Parathyroid adenoma (tissue), 2 donors: ENCODE results near the gene FBXO9.
"Not testable (repeated sequence)": the region's sequence is repeated elsewhere in the genome, so short reads cannot be mapped to it uniquely, and the experiment has no call there.

Experiments used
- H2AFZ ChIP-seq: fragments of 300-600 bp; sonication (generic); one replicate; pipeline ENCODE4 v1.7.0; 2017; ENCODE audit warnings: antibody characterized with exemption, mild to moderate bottlenecking
- H3K27ac ChIP-seq: fragments of 300-600 bp; sonication (generic); one replicate; pipeline ENCODE4 v1.7.0; 2017
- H3K27me3 ChIP-seq: fragments of 300-600 bp; sonication (generic); one replicate; pipeline ENCODE4 v1.7.0; 2017; ENCODE audit warnings: low read length; ENCODE audit not compliant: control insufficient read depth, insufficient read depth
- H3K36me3 ChIP-seq: fragments of 300-600 bp; sonication (generic); one replicate; pipeline ENCODE4 v1.7.0; 2017; ENCODE audit warnings: low read length; ENCODE audit not compliant: control insufficient read depth, insufficient read depth
- H3K4me1 ChIP-seq: fragments of 300-600 bp; sonication (generic); one replicate; pipeline ENCODE4 v1.7.0; 2017; ENCODE audit warnings: control low read depth
- H3K4me2 ChIP-seq: fragments of 300-600 bp; sonication (generic); one replicate; pipeline ENCODE4 v1.7.0; 2017; ENCODE audit warnings: low read length
- H3K4me3 ChIP-seq: fragments of 300-600 bp; sonication (generic); one replicate; pipeline ENCODE4 v1.7.0; 2017; ENCODE audit warnings: low read depth, low read length
- H3K79me2 ChIP-seq: fragments of 300-600 bp; sonication (generic); one replicate; pipeline ENCODE4 v1.7.0; 2017; ENCODE audit warnings: control low read depth
- H3K9ac ChIP-seq: fragments of 300-600 bp; sonication (generic); one replicate; pipeline ENCODE4 v1.7.0; 2017; ENCODE audit warnings: mild to moderate bottlenecking
- H3K9me3 ChIP-seq: fragments of 300-600 bp; sonication (generic); one replicate; pipeline ENCODE4 v1.7.0; 2017; ENCODE audit warnings: low read length; ENCODE audit not compliant: control insufficient read depth
- CTCF ChIP-seq: fragments of 300-600 bp; sonication (generic); IDR thresholded peaks from one replicate; pipeline ENCODE4 v1.7.0; 2017; ENCODE audit warnings: antibody characterized with exemption, mild to moderate bottlenecking
- donor health status: primary hyperparathyroidism.

FBXO9 gene

GRCh38 chr6:53058388-53059195, 6.6 kb upstream of the FBXO9 start:
- Histone ChIP-seq H2AFZ (no peak overlapping the region), H3K9ac (no peak overlapping the region), H3K79me2 (peaks cover 22% of the 10 kb centered on the region), H3K4me1 (peaks cover 19% of the 10 kb centered on the region), H3K4me2 (no peak overlapping the region), H3K9me3 (no peaks in the 10 kb centered on the region), H3K4me3 (no peak overlapping the region), H3K36me3 (no peaks in the 10 kb centered on the region), H3K27me3 (no peaks in the 10 kb centered on the region), H3K27ac (no peak overlapping the region)
- TF ChIP-seq CTCF, result no peak

- peaks cover 22% of the 10 kb centered on the region for H3K79me2 ChIP-seq
- H3K4me2 ChIP-seq, result peak overlapping the region; percentile 86
- H3K27ac ChIP-seq, result no peak overlapping the region
- peaks cover 19% of the 10 kb centered on the region for H3K4me1 ChIP-seq
- no peak overlapping the region for H3K9ac ChIP-seq
- no peaks in the 10 kb centered on the region for H3K36me3 ChIP-seq
- H3K4me3 ChIP-seq, result no peak overlapping the region
- TF ChIP-seq CTCF, result no peak
- no peak overlapping the region for H2AFZ ChIP-seq
- no peaks in the 10 kb centered on the region for H3K9me3 ChIP-seq
- H3K27me3 ChIP-seq, result no peaks in the 10 kb centered on the region
Measured at GRCh38 chr6:53059648-53060589, 5.3 kb upstream of the FBXO9 start.

- no peaks in the 10 kb centered on the region for H3K27me3 ChIP-seq
- H3K9me3 ChIP-seq, result no peaks in the 10 kb centered on the region
- TF ChIP-seq CTCF, result no peak
- peak overlapping the region; percentile 86 for H3K4me2 ChIP-seq
- H3K79me2 ChIP-seq, result peaks cover 20% of the 10 kb centered on the region
- H3K36me3 ChIP-seq, result no peaks in the 10 kb centered on the region
- peak overlapping the region; percentile 47 for H3K9ac ChIP-seq
- H3K4me3 ChIP-seq, result peak overlapping the region; percentile 89
- H3K4me1 ChIP-seq, result peaks cover 18% of the 10 kb centered on the region
- peak overlapping the region; percentile 81 for H3K27ac ChIP-seq
- H2AFZ ChIP-seq, result peak overlapping the region; percentile 96
Measured at GRCh38 chr6:53062169-53062539, 3.0 kb upstream of the FBXO9 start.

GRCh38 chr6:53064255-53064654, 949 bp upstream of the FBXO9 start:
- not testable (repeated sequence) for H3K9ac ChIP-seq, H3K36me3 ChIP-seq, H3K27me3 ChIP-seq, H3K27ac ChIP-seq, H3K9me3 ChIP-seq, H3K79me2 ChIP-seq
- Histone ChIP-seq H2AFZ (peak overlapping the region; percentile 94), H3K4me1 (peaks cover 20% of the 10 kb centered on the region), H3K4me2 (peak overlapping the region; percentile 34), H3K4me3 (peak overlapping the region; percentile 94)

- Histone ChIP-seq H3K79me2 (peaks cover 4% of the 10 kb centered on the region), H3K9ac (peak overlapping the region; percentile 91), H3K4me1 (peaks cover 15% of the 10 kb centered on the region), H3K9me3 (no peaks in the 10 kb centered on the region), H2AFZ (peak overlapping the region; percentile 94), H3K4me3 (peak overlapping the region; percentile 94), H3K27me3 (no peaks in the 10 kb centered on the region), H3K36me3 (no peaks in the 10 kb centered on the region), H3K27ac (peak overlapping the region; percentile 88), H3K4me2 (peak overlapping the region; percentile 93)
- peak; percentile 13 for TF ChIP-seq CTCF
Measured at GRCh38 chr6:53064726-53065265, 408 bp upstream of the FBXO9 start.
